HG03460 (cell line): ENCODE results near the gene ENTREP3.
A peak's percentile ranks its signal among the peaks of the same experiment; 100 is the strongest.
"Not testable (repeated sequence)": the region's sequence is repeated elsewhere in the genome, so short reads cannot be mapped to it uniquely, and the experiment has no call there.

Experiments
- ATAC-seq: cut with Tn5 transposase; IDR thresholded peaks from one replicate; pipeline ENCODE4 v1.9.1; 2021; ENCODE audit not compliant: unreplicated experiment

The ENTREP3 gene

DNA sequence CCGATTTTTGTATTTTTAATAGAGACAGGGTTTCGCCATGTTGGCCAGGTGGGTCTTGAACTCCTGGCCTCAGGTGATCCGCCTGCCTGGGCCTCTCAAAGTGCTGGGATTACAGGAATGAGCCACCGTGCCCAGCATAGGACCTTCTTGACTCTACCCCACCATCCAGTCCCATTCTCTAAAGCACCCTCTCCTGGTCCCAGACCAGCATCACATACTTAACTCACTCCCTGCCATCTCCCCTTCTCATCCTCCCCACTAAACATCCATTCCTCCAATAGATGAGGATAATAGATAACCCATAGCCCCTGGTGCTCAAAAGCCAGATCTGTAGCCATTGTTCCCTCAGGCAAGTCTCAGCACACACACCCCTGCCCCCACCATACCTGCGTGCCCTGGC lies 2.1 kb downstream of the ENTREP3 start:
- no peak for ATAC-seq

DNA sequence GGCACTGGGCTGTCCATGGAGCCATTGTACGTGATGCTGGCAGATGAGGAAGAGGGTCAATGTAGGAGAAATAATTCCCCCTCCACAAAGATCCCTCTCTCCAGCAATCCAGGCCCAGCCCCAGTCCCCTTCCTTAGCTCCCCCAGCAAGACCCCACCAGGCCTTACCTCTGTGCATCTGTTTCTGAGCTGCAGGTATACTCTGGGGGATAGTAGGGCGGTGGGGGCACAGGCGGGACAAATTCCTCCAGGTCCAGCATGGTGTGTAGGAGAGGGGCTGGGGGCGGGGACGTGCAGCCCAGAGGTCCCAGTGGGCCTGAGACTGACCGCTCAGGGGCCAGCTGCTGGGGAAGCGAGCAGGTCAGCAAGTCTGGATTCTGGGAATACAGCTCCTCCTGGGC lies 3.7 kb downstream of the ENTREP3 start:
- ATAC-seq: no peak

DNA sequence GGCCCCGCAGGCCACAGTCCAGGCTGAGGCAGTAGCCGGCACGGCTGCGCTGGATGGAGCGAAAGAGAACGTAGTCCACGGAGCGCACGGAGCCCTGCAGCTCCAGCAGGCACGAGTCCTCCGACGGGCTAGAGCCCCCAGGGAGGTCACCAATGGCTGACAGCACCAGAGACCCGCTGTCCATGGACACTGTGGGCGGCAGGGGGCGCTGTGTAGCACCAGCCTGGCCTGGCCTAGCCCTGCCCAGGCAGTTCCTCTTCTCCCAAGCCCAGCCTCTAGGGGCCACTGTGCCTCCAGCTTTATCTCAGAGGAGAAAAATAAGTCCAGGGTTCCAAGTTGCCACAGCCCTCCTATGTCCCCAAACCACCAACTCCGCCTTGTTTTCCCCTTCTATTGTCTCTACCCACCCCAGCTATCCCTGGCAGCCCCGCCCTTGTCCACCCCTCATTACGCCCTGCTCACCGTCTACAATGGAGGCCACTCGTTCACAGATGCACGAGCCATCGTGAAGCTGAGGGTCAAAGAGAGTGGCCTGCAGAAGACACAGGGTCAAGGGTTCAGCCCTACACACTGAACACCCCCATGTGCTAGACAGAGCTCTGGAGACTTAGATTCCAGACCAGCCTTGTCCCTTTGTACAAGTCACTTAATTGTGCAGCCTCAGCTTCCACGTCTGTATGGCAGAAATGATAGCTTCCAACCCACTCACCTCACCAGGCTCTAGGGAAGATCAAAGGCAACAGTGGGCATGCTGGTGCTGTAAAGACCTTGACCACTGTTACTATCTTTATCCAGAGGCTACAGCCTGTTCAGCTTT lies 4.4 kb downstream of the ENTREP3 start:
- ATAC-seq: peak; percentile 77

DNA sequence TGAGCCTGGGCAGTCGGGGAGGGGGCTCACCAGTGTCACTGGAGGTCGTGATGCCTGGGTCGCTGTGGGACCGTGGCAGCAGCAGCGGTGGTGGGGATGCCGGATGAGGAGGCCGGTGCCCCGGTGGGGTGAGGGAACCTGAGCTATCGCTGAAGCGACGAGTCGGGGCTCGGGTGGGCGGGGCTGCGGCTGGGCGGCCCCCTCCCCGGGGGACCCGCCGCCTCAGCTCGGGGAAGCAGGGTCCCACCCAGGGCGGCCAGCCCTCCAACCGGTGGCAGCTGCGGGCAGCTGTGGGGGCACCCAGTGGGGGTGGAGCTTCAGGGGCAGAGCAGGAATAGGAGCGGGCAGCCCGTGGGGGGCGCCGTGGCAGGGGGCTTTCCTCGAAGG lies 5.0 kb downstream of the ENTREP3 start:
- ATAC-seq: peak; percentile 21

DNA sequence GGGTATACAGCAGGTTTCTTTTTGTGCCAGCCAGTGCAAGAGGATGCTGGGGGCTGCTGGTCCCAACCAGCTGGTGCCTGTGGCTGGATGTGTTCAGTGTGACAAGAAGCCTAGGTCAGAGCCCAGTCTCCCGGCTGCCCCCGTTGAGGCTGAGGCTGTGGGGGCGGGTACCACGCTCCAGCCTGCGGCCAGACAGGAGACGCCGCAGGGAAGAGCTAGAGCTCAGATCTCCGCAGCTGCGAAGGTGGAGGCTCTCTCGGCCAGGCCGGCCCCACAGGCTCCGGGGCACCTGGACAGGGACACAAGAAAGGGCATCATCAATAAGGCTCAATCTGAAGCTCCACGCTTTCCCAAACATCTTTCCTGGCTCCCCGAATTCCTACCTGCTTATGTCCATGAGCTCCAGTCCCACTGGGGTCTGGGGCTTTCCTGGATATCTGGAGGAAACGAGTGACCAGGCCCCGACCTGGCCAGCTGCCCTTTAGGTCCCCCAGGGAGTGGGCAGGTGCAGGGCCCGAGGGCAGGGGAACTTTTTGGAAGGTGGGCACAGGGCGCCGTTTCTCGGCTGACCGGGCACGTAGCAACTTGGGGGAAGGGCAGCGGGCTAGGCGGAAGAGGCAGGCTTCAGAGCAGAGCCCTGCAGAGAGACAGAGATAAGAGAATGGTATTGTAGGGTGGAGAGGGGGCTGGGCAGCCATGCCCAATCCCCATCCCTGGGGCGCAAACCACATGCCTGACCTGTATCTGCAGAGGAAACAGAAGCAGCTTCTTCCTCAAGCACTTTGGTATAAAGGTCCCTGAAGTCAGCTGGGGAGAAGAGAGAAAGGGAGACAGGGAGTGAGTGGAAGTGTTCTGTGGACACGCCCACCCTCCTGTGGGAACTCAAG lies 7.4 kb downstream of the ENTREP3 start:
- ATAC-seq: no peak

DNA sequence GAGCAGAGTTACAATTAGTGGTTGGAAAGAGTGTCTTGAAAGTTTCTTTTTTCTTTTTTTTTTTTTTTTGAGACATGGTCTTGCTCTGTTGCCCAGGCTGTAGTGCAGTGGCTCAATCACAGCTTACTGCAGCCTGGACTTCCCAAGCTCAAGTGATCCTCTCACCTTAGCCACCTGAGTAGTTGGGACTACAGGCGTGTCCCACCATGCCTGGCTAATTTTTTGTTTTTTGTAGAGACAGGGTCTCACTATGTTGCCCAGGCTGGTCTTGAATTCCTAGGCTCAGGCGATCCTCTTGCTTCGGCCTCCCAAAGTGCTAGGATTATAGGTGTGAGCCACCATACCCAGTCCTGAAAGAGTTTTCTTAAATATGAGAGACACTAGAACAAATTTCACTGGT lies 8.5 kb downstream of the ENTREP3 start:
- not testable (repeated sequence) for ATAC-seq

DNA sequence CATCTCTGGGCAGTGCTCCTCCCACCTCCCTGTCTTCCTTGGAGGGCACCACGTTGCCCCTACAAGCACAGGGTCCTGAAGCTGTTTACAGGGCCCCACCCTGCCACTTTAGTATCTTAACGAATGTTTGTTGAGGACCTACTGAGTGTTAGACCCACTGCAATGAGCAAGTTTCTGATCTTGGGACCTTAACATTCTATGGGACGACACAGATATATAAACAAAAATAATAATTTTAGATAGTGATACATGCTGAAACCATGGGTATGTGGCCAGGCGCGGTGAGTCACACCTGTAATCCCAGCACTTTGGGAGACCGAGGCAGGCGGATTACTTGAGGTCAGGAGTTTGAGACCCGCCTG lies 10.1 kb downstream of the ENTREP3 start:
- ATAC-seq: peak; percentile 9

DNA sequence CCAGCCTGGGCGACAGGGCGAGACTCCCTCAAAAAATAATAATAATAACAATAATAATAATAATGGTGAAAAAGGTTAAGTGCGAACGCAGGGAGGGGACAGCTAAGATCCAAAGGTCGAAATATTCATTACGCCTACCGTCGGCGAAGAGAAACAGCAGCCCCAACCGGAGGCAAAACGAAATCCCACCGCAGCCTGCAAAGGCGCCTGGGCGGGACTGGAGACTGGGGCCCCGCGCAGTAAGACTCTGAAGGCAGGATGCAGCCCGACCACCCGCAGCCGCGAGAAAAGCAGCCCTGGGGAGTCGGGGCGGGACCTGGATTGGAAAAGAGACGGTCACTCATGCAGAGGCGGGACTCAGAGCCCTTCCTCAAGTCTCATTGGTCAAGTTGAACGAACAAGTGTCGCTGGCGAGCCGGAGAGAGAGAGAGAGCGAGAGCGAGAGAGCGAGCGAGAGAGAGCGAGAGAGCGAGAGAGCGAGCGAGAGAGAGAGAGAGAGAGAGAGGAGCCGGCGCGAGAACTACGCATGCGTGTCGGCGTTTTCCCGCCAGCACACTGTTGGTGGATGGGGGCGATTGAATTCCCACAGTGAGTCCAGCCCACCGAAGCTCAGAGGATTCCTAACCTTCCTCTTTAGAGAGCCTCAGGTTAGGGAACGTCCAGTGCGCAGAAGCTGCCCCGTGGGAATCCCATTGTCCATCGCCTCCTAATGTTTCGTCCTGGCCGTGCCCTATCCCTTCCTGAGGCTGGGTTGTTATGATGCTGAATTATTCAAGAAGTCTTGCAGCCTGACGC lies 10.7 kb downstream of the ENTREP3 start:
- ATAC-seq: peak; percentile 89

DNA sequence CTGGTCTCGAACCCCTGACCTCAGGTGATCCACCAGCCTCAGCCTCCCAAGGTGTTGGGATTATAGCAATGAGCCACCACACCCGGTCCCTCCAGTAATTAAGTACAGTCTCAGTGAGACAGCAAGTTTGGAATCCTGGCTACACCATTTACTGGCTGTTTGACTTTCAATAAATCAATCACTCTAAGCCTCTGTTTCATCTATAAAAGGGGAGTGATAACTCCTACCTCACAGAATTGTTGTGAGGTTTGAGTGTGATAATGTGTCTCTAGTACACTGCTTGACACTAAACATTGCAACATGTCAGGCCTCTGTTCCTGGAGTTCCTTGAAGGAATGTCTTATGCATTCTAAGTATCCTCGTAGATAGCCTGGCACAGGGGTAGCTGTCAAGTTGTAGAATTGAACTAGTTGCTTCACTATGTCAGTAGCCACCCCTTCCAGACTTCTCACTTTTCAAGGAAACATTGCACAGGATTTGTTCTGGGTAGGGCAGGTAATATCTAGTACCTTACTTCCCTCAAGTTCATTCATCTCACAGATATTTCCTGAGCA lies 12.4 kb downstream of the ENTREP3 start:
- no peak for ATAC-seq

DNA sequence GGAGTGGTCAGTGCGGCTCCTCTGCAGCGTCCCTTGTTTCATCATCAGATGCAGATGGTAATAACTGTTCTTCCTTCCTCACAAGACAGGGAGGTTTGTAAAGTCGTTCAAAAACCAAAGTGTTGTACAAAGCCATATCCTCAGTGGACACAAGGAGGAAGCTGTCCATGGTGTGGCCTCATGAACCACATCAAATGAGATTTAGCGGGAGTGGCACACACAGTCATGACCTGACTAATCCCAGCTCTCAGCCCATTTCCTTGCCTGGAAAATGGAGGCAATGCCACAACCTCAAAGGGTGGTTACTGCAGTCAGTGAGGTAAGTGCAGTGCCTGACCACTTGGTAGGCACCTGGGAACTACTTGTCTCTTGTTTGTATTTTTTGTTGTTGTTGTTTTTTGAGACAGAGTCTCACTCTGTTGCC lies 13.4 kb downstream of the ENTREP3 start:
- ATAC-seq: no peak

DNA sequence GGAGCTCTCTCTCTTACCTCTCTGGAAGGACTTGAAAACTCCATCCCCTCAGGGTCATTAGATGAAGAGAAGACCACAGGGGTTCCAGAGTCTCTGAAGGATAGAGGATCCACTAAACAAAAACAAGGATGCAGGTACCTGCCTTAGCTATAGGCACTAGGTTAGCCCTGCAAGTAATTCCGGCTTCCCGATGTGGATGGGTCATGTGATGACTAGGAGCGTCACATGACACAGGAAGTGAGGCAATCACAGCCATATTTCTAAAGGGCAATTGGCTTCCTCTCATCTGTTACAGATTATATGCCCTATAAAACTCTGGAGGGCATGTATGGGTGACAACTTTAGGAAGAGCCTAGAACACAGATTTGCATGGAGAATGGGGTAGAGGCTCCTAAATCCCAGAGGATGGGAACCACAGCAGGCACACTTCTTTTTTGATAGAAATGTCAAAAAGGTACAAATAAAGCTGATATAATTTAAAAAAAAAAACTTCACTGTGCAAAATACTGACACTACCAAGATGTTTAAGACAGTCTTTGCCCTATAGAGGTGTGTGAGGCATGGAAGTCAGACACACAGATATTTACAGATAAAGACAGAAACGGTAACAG lies 14.1 kb downstream of the ENTREP3 start:
- ATAC-seq: no peak

DNA sequence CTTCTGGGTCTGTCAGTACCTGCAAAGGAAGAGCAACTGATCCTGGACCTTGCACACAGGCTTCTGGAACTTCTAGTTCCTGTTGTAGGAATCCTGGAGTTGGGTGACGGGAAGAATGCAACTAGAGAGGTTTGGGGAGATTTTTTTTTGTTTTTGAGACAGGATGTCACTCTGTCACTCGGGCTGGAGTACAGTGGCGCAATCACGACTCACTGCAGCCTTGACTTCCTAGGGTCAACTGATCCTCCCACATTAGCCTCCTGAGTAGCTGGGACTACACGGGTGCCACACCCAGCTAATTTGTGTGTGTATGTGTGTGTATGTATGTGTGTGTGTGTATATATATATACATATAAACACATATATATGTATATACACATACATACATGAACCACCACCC lies 18.8 kb downstream of the ENTREP3 start:
- no peak for ATAC-seq

DNA sequence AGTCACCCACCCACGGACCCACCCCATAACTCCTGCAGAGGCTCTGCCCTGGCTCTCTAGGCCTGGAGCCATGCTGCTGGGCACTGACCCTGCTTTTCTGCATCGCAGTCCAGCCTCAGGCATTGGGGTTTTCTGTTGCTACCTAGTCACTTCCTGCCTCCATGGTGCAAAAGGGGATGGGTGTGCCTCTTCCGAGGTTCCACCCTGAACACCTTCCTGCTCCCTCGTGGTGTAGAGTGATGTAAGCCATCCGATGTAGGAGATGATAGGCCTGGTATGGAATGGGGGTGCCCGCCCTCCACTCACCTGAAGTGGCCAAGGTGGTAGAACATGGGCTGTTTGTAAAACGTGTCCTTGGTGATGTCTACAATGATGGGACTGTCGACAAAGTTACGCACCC lies 19.9 kb downstream of the ENTREP3 start:
- ATAC-seq: not testable (repeated sequence)

DNA sequence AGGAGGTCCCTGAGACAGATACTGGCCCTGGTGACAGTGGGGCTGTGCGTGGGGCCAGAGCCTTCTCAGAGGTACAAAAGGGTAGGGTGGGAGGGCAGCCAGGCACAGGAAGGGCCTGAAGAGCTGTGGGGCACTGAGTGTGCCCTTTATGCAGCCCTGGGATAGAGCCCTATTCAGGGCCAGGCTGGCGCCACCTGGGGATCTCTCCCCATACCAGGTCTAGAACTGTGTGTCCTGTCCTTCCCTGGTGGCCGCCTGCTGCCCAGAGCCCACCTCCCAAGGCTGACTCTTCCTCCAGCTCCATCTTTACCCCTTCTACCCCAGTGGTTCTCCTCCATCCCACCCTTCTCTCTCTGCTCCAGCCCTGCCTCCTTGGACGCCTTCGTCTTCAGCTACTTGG lies 21.8 kb downstream of the ENTREP3 start:
- ATAC-seq: not testable (repeated sequence)

DNA sequence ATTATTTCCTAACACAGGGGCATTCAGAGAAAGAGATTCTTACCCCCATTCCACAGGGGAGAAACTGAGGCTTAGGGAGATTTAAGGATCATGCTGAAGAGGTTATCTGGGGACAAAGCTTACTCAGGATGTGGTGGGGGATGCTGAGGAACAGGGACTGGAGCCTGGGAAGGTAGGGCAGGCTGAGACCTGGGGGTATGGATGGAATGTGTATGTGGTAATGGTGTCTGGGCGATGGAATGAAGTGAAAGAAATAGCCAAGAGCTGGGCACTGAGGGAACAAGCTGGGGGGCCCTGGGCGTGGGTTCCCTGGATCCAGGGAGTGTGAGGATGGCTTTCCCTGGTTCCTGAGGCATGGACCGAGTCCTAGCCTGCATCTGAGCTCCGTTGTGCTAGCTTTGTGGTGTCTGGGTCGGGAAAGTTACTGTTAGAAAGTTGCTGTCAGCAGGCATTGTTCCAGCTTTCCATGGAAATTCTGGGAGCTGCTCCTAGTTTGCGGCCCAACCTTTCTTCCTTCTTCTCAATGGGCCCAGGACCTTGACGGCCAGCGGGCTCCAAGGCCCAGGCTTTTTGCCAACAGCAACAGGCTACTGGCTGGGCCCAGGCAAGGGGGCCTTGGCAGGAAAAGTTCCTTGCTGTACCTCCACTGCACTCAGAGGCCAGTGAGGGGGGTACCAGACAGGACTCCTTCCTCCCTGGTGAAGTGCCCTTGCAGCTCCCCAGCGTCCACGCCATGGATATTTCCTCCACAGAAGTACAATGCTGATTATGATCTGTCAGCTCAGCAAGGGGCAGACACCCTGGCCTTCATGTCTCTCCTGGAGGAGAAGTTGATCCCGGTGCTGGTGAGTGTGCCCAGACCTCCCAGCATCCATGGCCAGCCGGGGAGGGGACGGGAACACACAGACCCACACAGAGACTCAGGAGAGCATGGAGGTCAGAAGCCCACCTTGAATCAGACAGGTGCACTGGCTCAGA lies 23.0 kb downstream of the ENTREP3 start:
- not testable (repeated sequence) for ATAC-seq

DNA sequence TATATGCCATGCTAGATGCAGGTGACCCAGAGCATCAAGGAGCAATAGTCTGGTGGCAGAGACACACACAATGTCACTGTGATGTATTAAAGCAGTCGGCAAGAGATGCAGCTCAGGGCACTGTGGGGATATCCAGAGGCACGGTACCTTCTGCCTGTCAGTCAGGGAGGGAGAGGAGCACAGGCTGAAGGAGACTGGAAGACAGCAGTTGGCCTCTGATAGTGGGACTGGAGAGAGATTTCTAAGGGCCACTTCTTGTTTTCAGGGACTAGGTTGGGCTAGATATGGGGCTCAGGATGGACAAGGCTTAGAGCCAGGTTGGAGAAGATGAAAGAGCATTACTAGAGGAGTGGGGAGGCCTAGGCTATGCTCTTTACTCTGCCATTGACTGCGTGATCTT lies 24.0 kb downstream of the ENTREP3 start:
- not testable (repeated sequence) for ATAC-seq

DNA sequence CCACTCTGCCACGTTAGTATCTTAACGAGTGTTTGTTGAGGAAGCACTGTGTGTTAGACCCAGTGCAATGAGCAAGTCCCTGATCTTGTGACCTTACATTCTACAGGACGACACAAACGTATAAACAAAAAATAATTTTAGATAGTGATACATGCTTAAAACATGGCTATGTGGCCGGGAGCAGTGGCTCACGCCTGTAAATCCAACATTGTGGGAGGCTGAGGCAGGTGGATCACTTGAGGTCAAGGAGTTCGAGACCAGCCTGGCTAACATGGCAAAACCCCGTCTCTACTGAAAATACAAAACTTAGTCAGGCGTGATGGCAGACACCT lies 27.2 kb downstream of the ENTREP3 start:
- ATAC-seq: no peak

DNA sequence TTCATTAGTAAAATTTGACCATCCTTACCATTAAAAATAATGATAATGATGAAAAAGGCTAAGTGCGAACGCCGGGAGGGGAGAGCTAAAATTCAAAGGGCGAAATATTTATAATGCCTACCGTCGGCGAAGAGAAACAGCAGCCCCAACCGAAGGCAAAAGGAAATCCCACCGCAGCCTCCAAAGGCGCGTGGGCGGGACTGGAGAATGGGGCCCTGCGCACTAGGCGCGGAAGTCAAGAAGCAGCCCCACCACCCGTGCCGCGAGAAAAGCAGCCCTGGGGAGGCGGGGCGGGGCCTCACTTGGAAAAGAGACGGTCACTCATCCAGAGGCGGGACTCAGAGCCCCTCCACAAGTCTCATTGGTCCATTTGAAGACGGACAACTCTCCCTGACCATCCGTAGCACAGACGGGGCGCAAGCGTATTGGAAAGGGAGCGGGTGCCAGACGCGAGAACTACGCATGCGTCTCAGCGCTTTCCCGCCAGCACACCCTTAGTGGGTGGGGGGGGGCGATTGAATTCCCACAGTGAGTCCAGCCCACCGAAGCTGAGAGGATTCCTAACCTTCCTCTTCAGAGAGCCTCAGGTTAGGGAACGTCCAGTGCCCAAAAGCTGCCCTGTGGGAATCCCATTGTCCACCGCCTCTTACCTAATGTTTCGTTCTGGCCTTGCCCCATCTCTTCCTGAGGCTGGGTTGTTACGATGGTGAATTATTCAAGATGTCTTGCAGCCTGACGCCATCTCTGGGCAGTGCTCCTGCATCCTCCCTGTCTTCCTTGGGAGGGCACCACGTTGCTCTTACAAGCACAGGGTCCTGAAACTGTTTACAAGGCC lies 27.8 kb downstream of the ENTREP3 start:
- ATAC-seq: peak; percentile 88

DNA sequence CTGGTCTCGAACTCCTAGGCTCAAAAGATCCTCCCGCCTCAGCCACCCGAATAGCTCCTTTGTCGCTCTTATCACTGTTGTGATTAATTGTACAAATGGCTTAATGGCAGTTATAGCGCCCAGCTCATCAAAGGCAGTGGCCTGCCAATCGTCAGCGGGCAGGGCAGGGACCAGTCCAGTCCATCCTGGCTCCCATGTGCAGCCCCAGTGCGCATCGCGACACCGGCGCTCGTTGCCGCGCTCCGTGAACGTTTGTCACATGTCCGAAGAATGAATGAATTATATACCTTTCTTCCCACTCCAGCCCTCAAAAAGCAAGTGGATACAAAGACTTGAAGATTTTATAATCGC lies 28.4 kb downstream of the ENTREP3 start:
- ATAC-seq: no peak
